Astrocyte (in vitro differentiated cells and primary cell): ENCODE results near the gene ERCC5. TPM values are rescaled to one million over a fixed set of nuclear protein-coding genes. Genes with fewer than 3 reads are reported as not detected.

Experiments used
- DNase-seq: peaks from one replicate; pipeline ENCODE4 v3.0.0-alpha.2; 2010; ENCODE audit warnings: low read depth
- FAIRE-seq: peaks from 2 replicates; lab custom pipeline; 2011; peaks lifted over from hg19 to GRCh38; lab: Jason Lieb, UNC
- H2AFZ ChIP-seq: 2 replicates; pipeline ENCODE4 v1.6.0; 2012; ENCODE audit warnings: low read depth, low read length, inconsistent platforms
- H3K27ac ChIP-seq: 2 replicates; pipeline ENCODE4 v1.5.1; 2011; ENCODE audit warnings: low read depth, low read length, inconsistent platforms
- H3K27me3 ChIP-seq: 2 replicates; pipeline ENCODE4 v1.6.0; 2011; ENCODE audit warnings: low read length, inconsistent platforms; ENCODE audit not compliant: insufficient read depth
- H3K36me3 ChIP-seq: 2 replicates; pipeline ENCODE4 v1.5.1; 2011; ENCODE audit warnings: low read length, inconsistent platforms; ENCODE audit not compliant: insufficient read depth
- H3K4me1 ChIP-seq: 2 replicates; pipeline ENCODE4 v1.5.1; 2011; ENCODE audit warnings: low read length, inconsistent platforms; ENCODE audit not compliant: insufficient read depth
- H3K4me2 ChIP-seq: 2 replicates; pipeline ENCODE4 v1.6.0; 2012; ENCODE audit warnings: low read length, inconsistent platforms
- H3K4me3 ChIP-seq: 2 replicates; pipeline ENCODE4 v1.5.1; 2011; ENCODE audit warnings: low read depth, mild to moderate bottlenecking, low read length, inconsistent platforms; ENCODE audit not compliant: insufficient read depth
- H3K79me2 ChIP-seq: 2 replicates; pipeline ENCODE4 v1.6.0; 2012; ENCODE audit warnings: mild to moderate bottlenecking, low read length, inconsistent platforms; ENCODE audit not compliant: insufficient read depth
- H3K9ac ChIP-seq: 2 replicates; pipeline ENCODE4 v1.6.0; 2012; ENCODE audit warnings: mild to moderate bottlenecking, low read length, inconsistent platforms
- H3K9me3 ChIP-seq: 2 replicates; pipeline ENCODE4 v1.5.1; 2012; ENCODE audit warnings: low read depth, mild to moderate bottlenecking, low read length, inconsistent platforms; ENCODE audit not compliant: insufficient read depth
- H4K20me1 ChIP-seq: 2 replicates; pipeline ENCODE4 v1.6.0; 2012; ENCODE audit warnings: low read length, inconsistent platforms; ENCODE audit not compliant: insufficient read depth
- H3K27ac Mint-ChIP-seq: one replicate; pipeline ENCODE4 v1.8.0; 2021; ENCODE audit warnings: mild to moderate bottlenecking, mixed read lengths; ENCODE audit not compliant: unreplicated experiment
- H3K27me3 Mint-ChIP-seq: one replicate; pipeline ENCODE4 v1.8.0; 2021; ENCODE audit warnings: low read depth, mixed read lengths; ENCODE audit not compliant: unreplicated experiment
- H3K36me3 Mint-ChIP-seq: one replicate; pipeline ENCODE4 v1.8.0; 2021; ENCODE audit warnings: low read depth, mixed read lengths; ENCODE audit not compliant: unreplicated experiment
- H3K4me1 Mint-ChIP-seq: one replicate; pipeline ENCODE4 v1.8.0; 2021; ENCODE audit warnings: low read depth, mixed read lengths; ENCODE audit not compliant: unreplicated experiment
- H3K4me3 Mint-ChIP-seq: one replicate; pipeline ENCODE4 v1.8.0; 2021; ENCODE audit warnings: mild to moderate bottlenecking, moderate library complexity, mixed read lengths; ENCODE audit not compliant: unreplicated experiment
- H3K9me3 Mint-ChIP-seq: one replicate; pipeline ENCODE4 v1.8.0; 2021; ENCODE audit warnings: mild to moderate bottlenecking, mixed read lengths; ENCODE audit not compliant: unreplicated experiment
- CTCF ChIP-seq: IDR thresholded peaks from 2 replicates; pipeline ENCODE4 v1.5.1; 2011; ENCODE audit warnings: low read depth, mild to moderate bottlenecking, inconsistent platforms, low read length, moderate library complexity; ENCODE audit not compliant: insufficient read depth
- EZH2 ChIP-seq: IDR thresholded peaks from 2 replicates; pipeline ENCODE4 v1.6.1; 2012; ENCODE audit warnings: mild to moderate bottlenecking, low read length, inconsistent platforms; ENCODE audit not compliant: insufficient read depth
- total RNA-seq: library from RNA; stranded (reverse); gene quantifications from 2 replicates; pipeline ENCODE4 v1.2.1, GENCODE V29; 2021

Gene ERCC5
- total RNA-seq, 1 donor from 2014 or later, result 42.9 TPM

- Mint-ChIP-seq H3K9me3 (no peaks in the 10 kb centered on the region), H3K27me3 (peaks cover 4% of the 10 kb centered on the region), H3K27ac (no peak overlapping the region), H3K4me3 (no peak overlapping the region), H3K4me1 (peaks cover 6% of the 10 kb centered on the region), H3K36me3 (no peaks in the 10 kb centered on the region)
- no peak for FAIRE-seq
- TF ChIP-seq EZH2 (no peak), CTCF (no peak)
- no peak overlapping the region for H2AFZ ChIP-seq
- H3K36me3 ChIP-seq, result no peaks in the 10 kb centered on the region
- H3K79me2 ChIP-seq, result no peaks in the 10 kb centered on the region
- no peaks in the 10 kb centered on the region for H3K27me3 ChIP-seq
- no peak overlapping the region for H3K27ac ChIP-seq
- H3K9me3 ChIP-seq, result no peaks in the 10 kb centered on the region
- DNase-seq, result no peak
- no peaks in the 10 kb centered on the region for H4K20me1 ChIP-seq
- no peak overlapping the region for H3K4me3 ChIP-seq
- no peak overlapping the region for H3K9ac ChIP-seq
- H3K4me1 ChIP-seq, result no peaks in the 10 kb centered on the region
- no peak overlapping the region for H3K4me2 ChIP-seq
Measured at GRCh38 chr13:102900193-102900608, 54.4 kb downstream of the ERCC5 start.

GRCh38 chr13:102901056-102901455, 55.2 kb downstream of the ERCC5 start:
- TF ChIP-seq EZH2, result no peak
- TF ChIP-seq CTCF, result no peak
- H3K27ac ChIP-seq, result no peak overlapping the region
- no peak overlapping the region for H3K4me2 ChIP-seq
- Mint-ChIP-seq H3K4me3 (no peak overlapping the region), H3K9me3 (no peaks in the 10 kb centered on the region), H3K27ac (no peak overlapping the region), H3K36me3 (no peaks in the 10 kb centered on the region), H3K27me3 (peaks cover 4% of the 10 kb centered on the region), H3K4me1 (peaks cover 6% of the 10 kb centered on the region)
- no peaks in the 10 kb centered on the region for H3K4me1 ChIP-seq
- no peaks in the 10 kb centered on the region for H3K79me2 ChIP-seq
- H3K27me3 ChIP-seq, result no peaks in the 10 kb centered on the region
- no peak overlapping the region for H3K9ac ChIP-seq
- H3K36me3 ChIP-seq, result no peaks in the 10 kb centered on the region
- no peaks in the 10 kb centered on the region for H4K20me1 ChIP-seq
- FAIRE-seq (no peak), DNase-seq (no peak)
- H2AFZ ChIP-seq, result no peak overlapping the region
- no peak overlapping the region for H3K4me3 ChIP-seq
- H3K9me3 ChIP-seq, result no peaks in the 10 kb centered on the region

GRCh38 chr13:102901615-102902305, 55.9 kb downstream of the ERCC5 start:
- Histone ChIP-seq H3K79me2 (no peaks in the 10 kb centered on the region), H2AFZ (peak overlapping the region; percentile 29), H3K4me3 (no peak overlapping the region), H4K20me1 (no peaks in the 10 kb centered on the region), H3K27ac (no peak overlapping the region), H3K4me2 (peak overlapping the region; percentile 8), H3K36me3 (no peaks in the 10 kb centered on the region), H3K27me3 (no peaks in the 10 kb centered on the region), H3K9me3 (no peaks in the 10 kb centered on the region), H3K4me1 (no peaks in the 10 kb centered on the region), H3K9ac (no peak overlapping the region)
- Mint-ChIP-seq H3K4me3 (no peak overlapping the region), H3K4me1 (peaks cover 7% of the 10 kb centered on the region), H3K9me3 (no peaks in the 10 kb centered on the region), H3K27ac (no peak overlapping the region), H3K36me3 (no peaks in the 10 kb centered on the region), H3K27me3 (peaks cover 4% of the 10 kb centered on the region)
- TF ChIP-seq EZH2 (no peak), CTCF (no peak)
- peak; percentile 5 for DNase-seq
- FAIRE-seq, result no peak
